ENCODE results near the gene CCL27.

- TF ChIP-seq CTCF (conservative IDR thresholded peaks at IDR 0.05; ENCODE audit: low read length) (no peak), EZH2phosphoT487 (IDR thresholded peaks at IDR 0.05; ENCODE audit: borderline replicate concordance) (no peak)
Measured at GRCh38 chr9:34684816-34685215, 22.4 kb upstream of the CCL27 start.
